ENCODE results near the gene KHDRBS1.

DNA sequence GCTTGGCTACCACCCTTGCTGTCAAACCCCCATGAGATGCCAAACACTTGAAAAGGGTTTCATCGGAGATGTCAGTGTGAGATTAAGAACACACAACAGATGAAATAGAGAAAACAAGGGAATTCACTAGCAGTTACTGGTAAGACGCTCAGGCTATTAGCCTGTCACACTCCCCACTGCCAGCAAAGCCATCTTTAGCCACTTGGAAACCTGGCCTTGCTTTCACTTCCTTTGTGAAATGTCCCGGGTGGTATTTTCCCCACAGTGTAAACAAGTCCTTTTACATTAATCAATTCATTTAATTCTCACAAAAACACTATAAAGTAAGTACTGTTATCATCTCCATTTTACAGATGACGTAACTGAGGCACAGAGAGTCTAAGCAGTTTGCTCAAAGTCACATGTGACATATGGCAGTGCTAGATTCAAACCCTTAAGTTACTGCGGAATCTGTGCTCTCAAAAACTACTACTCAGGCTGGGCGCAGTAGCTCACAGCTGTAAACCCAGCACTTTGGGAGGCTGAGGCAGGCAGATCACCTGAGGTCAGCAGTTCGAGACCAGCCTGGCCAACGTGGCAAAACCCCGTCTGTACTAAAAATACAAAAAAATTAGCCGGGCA lies 32.7 kb upstream of the KHDRBS1 start:
- TF ChIP-seq FOXM1 (IDR thresholded peaks at IDR 0.05; ENCODE audit: borderline replicate concordance, low read depth) (no peak), TAF1 (IDR thresholded peaks at IDR 0.05; ENCODE audit: low read depth) (no peak), NFIC (IDR thresholded peaks at IDR 0.05) (no peak), EP300 (IDR thresholded peaks at IDR 0.05; ENCODE audit: borderline replicate concordance) (no peak), MAX (IDR thresholded peaks at IDR 0.05) (no peak), YY1 (IDR thresholded peaks at IDR 0.05; ENCODE audit: low read depth) (no peak), CEBPB (IDR thresholded peaks at IDR 0.05) (no peak), USF1 (IDR thresholded peaks at IDR 0.05) (no peak), REST (IDR thresholded peaks at IDR 0.05; ENCODE audit: low read depth) (no peak), TEAD4 (IDR thresholded peaks at IDR 0.05) (no peak), ZBTB7A (IDR thresholded peaks at IDR 0.05; ENCODE audit: low read depth) (no peak), RAD21 (IDR thresholded peaks at IDR 0.05; ENCODE audit: low read depth) (no peak), CREB1 (IDR thresholded peaks at IDR 0.05; ENCODE audit: low read depth) (no peak)
